Tibial artery (tissue), 4 donors: ENCODE measurements around the gene ADARB2.

Source experiments
- DNase-seq, 2 donors: peaks; one replicate each; pipeline ENCODE4 v3.0.0-alpha.2; 2019
- H3K27ac ChIP-seq, 2 donors: fragments of 200-600 bp; sonication (generic) in 1 of 2; 1 replicate in 1 of 2; 2 replicates in 1 of 2; pipeline ENCODE4 v1.5.1; 2018 to 2019; ENCODE audit warnings: mild to moderate bottlenecking in 1 of 2
- H3K27me3 ChIP-seq, 2 donors: fragments of 200-600 bp; sonication (generic) in 1 of 2; one replicate each; pipeline versions ENCODE4 v1.5.1 to v1.6.0; 2016 to 2019
- H3K36me3 ChIP-seq, 3 donors: fragments of 200-600 bp; sonication (generic) in 2 of 3; one replicate each; pipeline ENCODE4 v1.5.1; 2016 to 2019; ENCODE audit warnings: mild to moderate bottlenecking in 2 of 3
- H3K4me1 ChIP-seq, 4 donors: fragments of 200-600 bp; sonication (generic) in 2 of 4; 1 replicate in 3 of 4; 2 replicates in 1 of 4; pipeline ENCODE4 v1.5.1; 2016 to 2019
- H3K4me3 ChIP-seq, 2 donors: fragments of 200-600 bp; sonication (generic) in 1 of 2; 1 replicate in 1 of 2; 2 replicates in 1 of 2; pipeline ENCODE4 v1.5.1; 2018 to 2019; ENCODE audit warnings: mild to moderate bottlenecking in 2 of 2
- H3K9me3 ChIP-seq, 3 donors: fragments of 200-600 bp; sonication (generic) in 1 of 3; one replicate each; pipeline ENCODE4 v1.5.1; 2016 to 2019
- intact Hi-C: fragments of 100-400 bp; cut with DNase I; formaldehyde crosslinking; loops from one replicate; pipeline ENCODE4 v1.15.0; 2023; ENCODE audit warnings: low total_unique reads
- TF ChIP-seq, protein P1 (sequence below), 2 experiments: fragments of 200-600 bp in 1 of 2; fragments of 450-650 bp in 1 of 2; IDR thresholded peaks; one replicate each; pipeline ENCODE4 v1.5.1; 2017 to 2019; ENCODE audit warnings: antibody characterized with exemption in 2 of 2, mild to moderate bottlenecking in 1 of 2, moderate library complexity in 1 of 2

Gene ADARB2

DNA sequence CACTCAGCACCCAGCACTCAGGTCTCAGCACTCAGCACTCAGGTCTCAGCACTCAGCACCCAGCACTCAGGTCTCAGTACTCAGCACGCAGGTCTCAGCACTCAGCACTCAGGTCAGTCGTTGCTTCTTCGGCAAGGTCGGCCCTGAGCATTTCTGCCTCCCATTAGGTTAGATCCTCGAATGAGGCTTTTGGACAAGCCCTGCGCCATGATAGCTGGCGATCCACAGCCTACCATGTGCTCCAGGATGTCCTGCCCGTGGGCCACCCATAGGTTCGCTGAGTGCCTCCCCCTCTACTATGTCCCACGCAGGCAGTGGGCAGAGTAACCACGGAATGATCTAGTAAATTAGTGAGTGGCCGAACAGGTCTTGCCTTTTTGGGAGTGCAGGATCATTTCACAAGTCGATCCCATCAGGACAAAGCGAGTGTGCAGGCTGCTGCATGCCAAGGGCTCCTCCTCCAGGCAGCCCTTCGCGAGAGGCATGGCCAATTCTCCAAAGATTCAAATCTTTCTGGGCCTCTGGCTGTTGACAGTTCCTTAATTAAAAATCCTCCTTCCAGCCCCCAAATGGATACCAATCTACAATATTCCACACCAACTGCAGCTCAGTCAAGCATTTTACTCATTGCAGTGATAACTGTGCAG lies 206.3 kb downstream of the ADARB2 start:
- no peaks in the 10 kb centered on the region for H3K4me1 ChIP-seq
- H3K9me3 ChIP-seq: no peaks in the 10 kb centered on the region
- TF ChIP-seq, protein P1, sequence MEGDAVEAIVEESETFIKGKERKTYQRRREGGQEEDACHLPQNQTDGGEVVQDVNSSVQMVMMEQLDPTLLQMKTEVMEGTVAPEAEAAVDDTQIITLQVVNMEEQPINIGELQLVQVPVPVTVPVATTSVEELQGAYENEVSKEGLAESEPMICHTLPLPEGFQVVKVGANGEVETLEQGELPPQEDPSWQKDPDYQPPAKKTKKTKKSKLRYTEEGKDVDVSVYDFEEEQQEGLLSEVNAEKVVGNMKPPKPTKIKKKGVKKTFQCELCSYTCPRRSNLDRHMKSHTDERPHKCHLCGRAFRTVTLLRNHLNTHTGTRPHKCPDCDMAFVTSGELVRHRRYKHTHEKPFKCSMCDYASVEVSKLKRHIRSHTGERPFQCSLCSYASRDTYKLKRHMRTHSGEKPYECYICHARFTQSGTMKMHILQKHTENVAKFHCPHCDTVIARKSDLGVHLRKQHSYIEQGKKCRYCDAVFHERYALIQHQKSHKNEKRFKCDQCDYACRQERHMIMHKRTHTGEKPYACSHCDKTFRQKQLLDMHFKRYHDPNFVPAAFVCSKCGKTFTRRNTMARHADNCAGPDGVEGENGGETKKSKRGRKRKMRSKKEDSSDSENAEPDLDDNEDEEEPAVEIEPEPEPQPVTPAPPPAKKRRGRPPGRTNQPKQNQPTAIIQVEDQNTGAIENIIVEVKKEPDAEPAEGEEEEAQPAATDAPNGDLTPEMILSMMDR (IDR thresholded peaks at IDR 0.05): no peak
- peaks cover 0 to 33% of the 10 kb centered on the region in 2 donors for H3K27me3 ChIP-seq
- no peaks in the 10 kb centered on the region for H3K36me3 ChIP-seq
- peak in 1 of 2 donors; percentile 52 for DNase-seq
- intact Hi-C loops: no loop called here
- no peak overlapping the region for H3K27ac ChIP-seq
- H3K4me3 ChIP-seq: no peak overlapping the region

DNA sequence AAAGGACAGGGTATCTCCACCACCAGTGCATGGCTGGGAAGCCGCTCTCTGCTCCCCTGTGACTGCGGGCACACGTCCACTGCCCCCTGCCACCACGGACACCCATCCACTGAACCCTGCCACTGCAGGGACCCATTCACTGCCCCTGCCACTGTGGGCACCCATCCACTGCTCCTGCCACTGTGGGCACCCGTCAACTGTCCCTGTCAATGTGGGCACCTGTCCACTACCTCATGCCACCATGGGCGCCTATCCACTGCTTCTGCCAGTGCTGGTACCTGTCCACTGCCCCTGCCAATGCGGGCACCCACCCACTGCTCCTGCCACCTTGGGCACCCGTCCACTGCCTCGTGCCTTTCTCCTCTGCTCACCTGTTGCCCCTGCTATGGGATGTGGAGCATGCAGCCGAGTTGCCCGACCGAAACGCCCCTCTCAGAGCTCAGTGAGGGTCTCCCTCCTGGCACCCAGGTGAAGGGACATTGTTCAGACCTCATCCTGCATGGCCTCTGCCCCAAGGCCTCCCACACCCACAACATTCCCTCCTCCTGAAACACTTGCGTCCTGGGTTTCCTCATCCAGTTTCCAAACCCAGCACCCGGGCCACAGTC lies 207.4 kb downstream of the ADARB2 start:
- DNase-seq: peak in 1 of 2 donors; percentile 59
- H3K36me3 ChIP-seq: no peaks in the 10 kb centered on the region
- H3K4me3 ChIP-seq: no peak overlapping the region
- no peaks in the 10 kb centered on the region for H3K9me3 ChIP-seq
- intact Hi-C loops: no loop called here
- peaks cover 0 to 35% of the 10 kb centered on the region in 2 donors for H3K27me3 ChIP-seq
- TF ChIP-seq, protein P1 (IDR thresholded peaks at IDR 0.05): no peak
- no peak overlapping the region for H3K27ac ChIP-seq
- H3K4me1 ChIP-seq: no peaks in the 10 kb centered on the region

DNA sequence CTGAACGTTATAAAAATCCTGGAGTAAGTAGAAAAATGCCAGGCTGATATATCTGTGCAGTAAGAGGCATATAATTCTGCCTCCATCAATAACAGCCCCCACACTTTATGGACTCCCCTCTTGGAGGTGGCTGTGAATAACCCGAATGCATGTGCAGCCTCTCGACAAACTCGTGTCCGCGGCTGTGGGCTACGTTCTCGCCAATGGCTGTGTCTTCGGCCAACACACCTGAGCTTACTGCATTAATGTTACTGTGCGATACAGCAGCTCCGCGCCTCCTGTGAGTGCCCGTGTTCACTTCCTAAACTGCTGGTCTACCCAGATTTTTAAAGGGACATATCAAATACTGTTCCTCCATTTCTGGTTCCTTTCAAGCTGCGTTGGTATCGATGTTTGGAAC lies 209.4 kb downstream of the ADARB2 start:
- H3K4me1 ChIP-seq: no peaks in the 10 kb centered on the region
- intact Hi-C loops: no loop called here
- no peaks in the 10 kb centered on the region for H3K36me3 ChIP-seq
- H3K27me3 ChIP-seq: peaks cover 0 to 24% of the 10 kb centered on the region in 2 donors
- peak in 1 of 2 donors; percentile 19 for DNase-seq
- H3K9me3 ChIP-seq: no peaks in the 10 kb centered on the region
- TF ChIP-seq, protein P1 (IDR thresholded peaks at IDR 0.05): no peak
- no peak overlapping the region for H3K27ac ChIP-seq
- no peak overlapping the region for H3K4me3 ChIP-seq

DNA sequence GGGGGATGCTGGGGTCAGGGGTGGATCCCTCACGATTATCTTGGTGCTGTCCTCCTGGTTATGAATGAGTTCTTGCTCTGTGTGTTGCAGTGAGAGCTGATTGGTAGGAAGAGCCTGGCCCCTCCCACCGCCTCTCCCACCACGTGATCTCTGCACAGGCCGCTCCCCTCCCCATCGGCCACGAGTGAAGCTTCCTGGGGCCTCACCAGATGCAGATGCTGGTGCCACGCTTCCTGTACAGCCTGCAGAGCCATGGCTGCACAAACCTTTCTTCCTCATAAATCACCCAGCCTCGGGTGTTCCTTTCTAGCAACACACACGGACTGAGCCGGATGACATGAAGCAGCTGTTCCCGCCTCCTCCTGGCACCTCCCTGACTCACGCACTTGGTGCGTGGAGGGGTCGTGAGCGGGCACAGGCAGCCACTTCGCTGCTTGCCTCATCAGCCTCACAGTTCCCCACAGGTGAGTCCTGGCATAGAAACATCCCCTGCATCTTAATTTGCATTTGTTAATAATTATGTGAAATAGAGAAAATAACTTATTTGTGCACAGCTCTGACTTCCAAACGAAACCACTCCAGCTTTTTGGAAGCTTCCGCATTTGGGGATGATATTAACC lies 210.8 kb downstream of the ADARB2 start:
- peak in 1 of 2 donors; percentile 33 for DNase-seq
- no peaks in the 10 kb centered on the region for H3K9me3 ChIP-seq
- H3K4me1 ChIP-seq: no peaks in the 10 kb centered on the region
- intact Hi-C loops: no loop called here
- TF ChIP-seq, protein P1 (IDR thresholded peaks at IDR 0.05): no peak
- H3K4me3 ChIP-seq: no peak overlapping the region
- H3K36me3 ChIP-seq: no peaks in the 10 kb centered on the region
- peaks cover 0 to 24% of the 10 kb centered on the region in 2 donors for H3K27me3 ChIP-seq
- H3K27ac ChIP-seq: no peak overlapping the region

DNA sequence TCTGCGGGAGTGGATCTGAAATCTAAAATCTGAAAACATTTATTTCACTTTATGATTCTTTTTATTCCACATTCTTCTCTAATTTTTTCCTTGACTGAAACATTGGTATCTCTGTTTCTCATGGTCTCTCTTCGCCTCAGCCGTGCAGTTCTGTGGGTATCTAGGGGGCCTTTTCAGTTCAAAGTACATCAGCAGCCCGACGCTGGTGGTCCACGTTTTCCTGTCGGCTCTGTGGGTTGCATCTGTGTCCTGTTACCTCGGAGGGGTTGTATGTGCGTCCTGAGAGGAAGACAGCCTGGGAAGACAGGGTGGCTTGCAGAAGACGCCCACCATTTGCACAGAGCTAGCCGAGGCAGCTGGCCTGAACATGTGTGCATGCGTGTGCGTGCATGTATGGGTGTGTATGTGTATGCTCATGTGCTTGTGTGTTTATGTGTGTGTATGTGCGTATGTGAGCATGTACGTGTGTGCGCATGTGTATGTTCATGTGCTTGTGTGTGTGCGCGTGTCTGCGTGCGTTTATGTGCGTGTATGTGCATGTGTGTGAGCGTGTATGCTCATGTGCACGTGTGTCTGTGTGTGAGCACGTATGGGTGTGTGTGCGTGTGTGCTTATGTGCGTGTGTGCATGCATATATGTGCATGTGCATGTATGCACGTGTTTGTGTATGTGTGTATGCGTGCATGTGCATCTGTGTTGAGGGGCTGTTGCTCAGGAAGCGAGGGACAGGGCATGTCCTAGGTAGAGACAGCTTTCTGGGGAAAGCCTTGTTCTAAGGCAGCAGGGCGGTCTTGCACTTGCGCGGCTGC lies 211.8 kb downstream of the ADARB2 start:
- TF ChIP-seq, protein P1 (IDR thresholded peaks at IDR 0.05): no peak
- Histone ChIP-seq H3K9me3 (no peaks in the 10 kb centered on the region), H3K36me3 (no peaks in the 10 kb centered on the region), H3K27me3 (peaks cover 0 to 27% of the 10 kb centered on the region in 2 donors), H3K4me1 (no peaks in the 10 kb centered on the region), H3K27ac (no peak overlapping the region), H3K4me3 (no peak overlapping the region)
- DNase-seq: no peak
- intact Hi-C loops: no loop called here
